H1 (cell line): ENCODE measurements around the gene PLXNA4. TPM values are rescaled to one million over a fixed set of nuclear protein-coding genes. Genes with fewer than 3 reads are reported as not detected.

Experiments used
- CTCF ChIA-PET: fragments of 300-600 bp; sonication (Branson Sonifier 250); formaldehyde crosslinking; loops from one replicate; lab custom pipeline; 2021; ENCODE audit not compliant: partially characterized antibody; lab: Charles Lee
- POLR2A ChIA-PET: fragments of 300-600 bp; sonication (Branson Sonifier 250); formaldehyde crosslinking; loops from one replicate; lab custom pipeline; 2021; ENCODE audit warnings: inconsistent platforms; ENCODE audit not compliant: partially characterized antibody; lab: Charles Lee
- DNase-seq, 2 experiments: peaks; one replicate each; pipeline versions ENCODE4 v3.0.0 to v3.0.0-alpha.2; 2010 to 2022; ENCODE audit warnings: low spot score in 2 of 2, low read depth in 1 of 2, mixed read lengths in 1 of 2
- FAIRE-seq: peaks from 2 replicates; lab custom pipeline; 2011; peaks lifted over from hg19 to GRCh38; lab: Jason Lieb, UNC
- H2AFZ ChIP-seq: 2 replicates; pipeline ENCODE4 v1.8.1; 2012; ENCODE audit warnings: low read length, inconsistent platforms
- H2AK5ac ChIP-seq: 2 replicates; pipeline ENCODE4 v1.6.1; 2013; ENCODE audit warnings: low read depth, low read length
- H2BK120ac ChIP-seq: replicated peaks from 2 replicates; pipeline ENCODE3; 2013; ENCODE audit warnings: low read depth, low read length, inconsistent platforms
- H2BK12ac ChIP-seq: 2 replicates; pipeline ENCODE4 v1.6.1; 2013; ENCODE audit warnings: low read depth, low read length
- H2BK15ac ChIP-seq: 2 replicates; pipeline ENCODE4 v1.6.1; 2013; ENCODE audit warnings: low read length
- H2BK20ac ChIP-seq: 2 replicates; pipeline ENCODE4 v1.6.1; 2013; ENCODE audit warnings: low read length
- H2BK5ac ChIP-seq: 2 replicates; pipeline ENCODE4 v1.6.1; 2013; ENCODE audit warnings: low read depth, low read length
- H3K14ac ChIP-seq: 2 replicates; pipeline ENCODE4 v1.6.1; 2013; ENCODE audit warnings: inconsistent platforms; ENCODE audit not compliant: insufficient read length
- H3K18ac ChIP-seq: 2 replicates; pipeline ENCODE4 v1.6.1; 2013; ENCODE audit warnings: low read length; ENCODE audit errors: extremely low read depth
- H3K23ac ChIP-seq: 2 replicates; pipeline ENCODE4 v1.6.1; 2013; ENCODE audit warnings: inconsistent platforms; ENCODE audit not compliant: insufficient read length
- H3K23me2 ChIP-seq: 2 replicates; pipeline ENCODE4 v1.6.1; 2013; ENCODE audit warnings: low read depth, low read length
- H3K27ac ChIP-seq: 2 replicates; pipeline ENCODE4 v1.6.1; 2011; ENCODE audit warnings: low read depth, low read length, inconsistent platforms
- H3K27me3 ChIP-seq, 4 experiments: replicated peaks in 1 of 4; 1 replicate in 1 of 4; 2 replicates in 3 of 4; pipeline versions ENCODE4 v1.6.1 to v1.8.1; 2011 to 2013; ENCODE audit warnings: low read length in 3 of 4, mild to moderate bottlenecking in 3 of 4, inconsistent platforms in 2 of 4, mixed read lengths in 2 of 4, moderate library complexity in 1 of 4; ENCODE audit not compliant: control insufficient read depth in 3 of 4, insufficient read depth in 3 of 4; ENCODE audit errors: extremely low read depth in 1 of 4
- H3K36me3 ChIP-seq, 4 experiments: 2 replicates each; pipeline versions ENCODE4 v1.6.1 to v1.8.1; 2011 to 2013; ENCODE audit warnings: mild to moderate bottlenecking in 4 of 4, low read length in 3 of 4, moderate library complexity in 2 of 4, control low read depth in 1 of 4, inconsistent platforms in 1 of 4; ENCODE audit not compliant: insufficient read depth in 4 of 4, control insufficient read depth in 2 of 4
- H3K4ac ChIP-seq: replicated peaks from 2 replicates; pipeline ENCODE3; 2013; ENCODE audit warnings: low read length, low read depth, mixed read lengths, inconsistent platforms; ENCODE audit not compliant: insufficient read length
- H3K4me1 ChIP-seq, 4 experiments: replicated peaks in 1 of 4; 1 replicate in 1 of 4; 2 replicates in 3 of 4; pipeline versions ENCODE4 v1.6.1 to v1.8.1; 2011 to 2013; ENCODE audit warnings: low read length in 3 of 4, inconsistent platforms in 2 of 4, mixed read lengths in 1 of 4; ENCODE audit not compliant: insufficient read depth in 4 of 4, control insufficient read depth in 3 of 4
- H3K4me2 ChIP-seq, 2 experiments: 2 replicates each; pipeline versions ENCODE4 v1.6.1 to v1.8.1; 2011 to 2013; ENCODE audit warnings: low read depth in 2 of 2, low read length in 2 of 2, control low read depth in 1 of 2, inconsistent platforms in 1 of 2, mild to moderate bottlenecking in 1 of 2; ENCODE audit not compliant: insufficient read depth in 1 of 2
- H3K4me3 ChIP-seq, 4 experiments: fragments of 200-600, 300-600 bp in 1 of 4; sonication (generic), shearing (Covaris generic), sonication (Bioruptor Twin) in 1 of 4; 2 replicates each; pipeline versions ENCODE4 v1.5.1 to v1.8.1; 2011 to 2016; ENCODE audit warnings: low read length in 4 of 4, low read depth in 3 of 4, control low read depth in 2 of 4, inconsistent platforms in 2 of 4, mild to moderate bottlenecking in 2 of 4, mixed read lengths in 1 of 4, moderate library complexity in 1 of 4; ENCODE audit not compliant: insufficient read depth in 2 of 4; ENCODE audit errors: extremely low read depth in 1 of 4
- H3K56ac ChIP-seq: replicated peaks from 2 replicates; pipeline ENCODE3; 2013; ENCODE audit warnings: low read depth, mild to moderate bottlenecking, mixed read lengths, low read length, inconsistent platforms; ENCODE audit not compliant: insufficient read length
- H3K79me1 ChIP-seq: 2 replicates; pipeline ENCODE4 v1.6.1; 2013; ENCODE audit warnings: low read depth, low read length, control low read depth
- H3K79me2 ChIP-seq, 2 experiments: 2 replicates each; pipeline versions ENCODE4 v1.6.1 to v1.8.1; 2012 to 2013; ENCODE audit warnings: low read length in 2 of 2, mild to moderate bottlenecking in 2 of 2, inconsistent platforms in 1 of 2; ENCODE audit not compliant: insufficient read depth in 2 of 2, control insufficient read depth in 1 of 2
- H3K9ac ChIP-seq, 4 experiments: replicated peaks in 1 of 4; 1 replicate in 1 of 4; 2 replicates in 3 of 4; pipeline versions ENCODE4 v1.6.1 to v1.8.1; 2011 to 2013; ENCODE audit warnings: low read depth in 3 of 4, low read length in 3 of 4, control low read depth in 2 of 4, mild to moderate bottlenecking in 2 of 4, moderate library complexity in 2 of 4, inconsistent platforms in 1 of 4; ENCODE audit errors: extremely low read depth in 1 of 4
- H3K9me3 ChIP-seq, 2 experiments: 2 replicates each; pipeline versions ENCODE4 v1.6.1 to v1.8.1; 2012 to 2013; ENCODE audit warnings: mild to moderate bottlenecking in 2 of 2, moderate library complexity in 2 of 2, control low read depth in 1 of 2, inconsistent platforms in 1 of 2, low read depth in 1 of 2, low read length in 1 of 2, mixed read lengths in 1 of 2; ENCODE audit not compliant: insufficient read depth in 2 of 2
- H4K20me1 ChIP-seq, 2 experiments: replicated peaks in 1 of 2; 2 replicates each; pipeline versions ENCODE3 to v1.8.1; 2011 to 2013; ENCODE audit warnings: inconsistent platforms in 2 of 2, low read length in 2 of 2, mild to moderate bottlenecking in 1 of 2; ENCODE audit not compliant: insufficient read depth in 2 of 2, control insufficient read depth in 1 of 2
- H4K5ac ChIP-seq: 2 replicates; pipeline ENCODE4 v1.6.1; 2013; ENCODE audit warnings: low read length, low read depth, mixed read lengths, inconsistent platforms; ENCODE audit not compliant: insufficient read length
- H4K8ac ChIP-seq: 2 replicates; pipeline ENCODE4 v1.8.0; 2013; ENCODE audit warnings: mild to moderate bottlenecking, moderate library complexity, low read length, inconsistent platforms; ENCODE audit not compliant: insufficient read depth; ENCODE audit errors: extremely low read depth
- H4K91ac ChIP-seq: replicated peaks from 2 replicates; pipeline ENCODE3; 2013; ENCODE audit warnings: low read length, mixed read lengths, inconsistent platforms; ENCODE audit not compliant: insufficient read length
- HDAC2 ChIP-seq, 2 experiments: fragments of 300-600 bp in 1 of 2; sonication (generic) in 1 of 2; IDR thresholded peaks; 2 replicates each; pipeline ENCODE4 v1.6.1; 2011 to 2012; ENCODE audit warnings: low read depth in 2 of 2, low read length in 2 of 2, mild to moderate bottlenecking in 2 of 2, moderate library complexity in 2 of 2, borderline replicate concordance in 1 of 2, inconsistent platforms in 1 of 2
- JUN ChIP-seq: IDR thresholded peaks from 2 replicates; pipeline ENCODE4 v1.6.1; 2011; ENCODE audit warnings: low read depth, mild to moderate bottlenecking, improper control_type of control experiment, low read length
- KDM5A ChIP-seq: fragments of 200-600 bp; IDR thresholded peaks from 2 replicates; pipeline ENCODE4 v1.7.1; 2012; ENCODE audit warnings: mild to moderate bottlenecking, low read length, inconsistent platforms, mixed read lengths
- MAX ChIP-seq: IDR thresholded peaks from 2 replicates; pipeline ENCODE4 v1.6.1; 2012; ENCODE audit warnings: inconsistent platforms
- RNF2 ChIP-seq: fragments of 200-900, 300-1000 bp; sonication (generic); IDR thresholded peaks from 2 replicates; pipeline ENCODE4 v1.7.1; 2016; ENCODE audit warnings: borderline replicate concordance, low read depth, mild to moderate bottlenecking, antibody characterized with exemption, low read length; ENCODE audit not compliant: poor library complexity, severe bottlenecking; ENCODE audit errors: missing control alignments
- SIX5 ChIP-seq: IDR thresholded peaks from 2 replicates; pipeline ENCODE4 v1.6.1; 2011; ENCODE audit warnings: mild to moderate bottlenecking, low read depth, low read length
- TAF7 ChIP-seq: optimal IDR thresholded peaks from 2 replicates; pipeline ENCODE3; 2011; ENCODE audit warnings: low read depth, mild to moderate bottlenecking, inconsistent platforms, low read length, moderate library complexity, borderline replicate concordance
- YY1 ChIP-seq: IDR thresholded peaks from 2 replicates; pipeline ENCODE4 v1.6.1; 2011; ENCODE audit warnings: low read depth, mild to moderate bottlenecking, low read length
- ZNF274 ChIP-seq: IDR thresholded peaks from 2 replicates; pipeline ENCODE4 v1.7.0; 2012; ENCODE audit warnings: low read length, borderline replicate concordance; ENCODE audit errors: extremely low read depth
- WGBS, 2 experiments: shearing (Covaris generic) in 1 of 2; methylation state at CpG; one replicate each; pipeline versions ENCODE4 v1.1.6 to v1.1.7; 2013 to 2015; ENCODE audit warnings: low lambda C conversion rate in 2 of 2, mixed read lengths in 2 of 2, inconsistent platforms in 1 of 2, low coverage in 1 of 2, missing lambda C conversion rate in 1 of 2; ENCODE audit not compliant: insufficient replicate concordance in 2 of 2, insufficient coverage in 1 of 2, insufficient read length in 1 of 2; ENCODE audit errors: extremely low coverage in 1 of 2, missing lambda C conversion rate in 1 of 2; 5-methylcytosine and 5-hydroxymethylcytosine counted together
- polyA plus RNA-seq, 7 experiments: library from polyadenylated mRNA; depleted of rRNA in 3 of 7; stranded (reverse) in 5 of 7; unstranded in 2 of 7; fragments of >200 nt in 5 of 7; fragments of 200-250 nt in 2 of 7; gene quantifications; 1 replicate in 5 of 7; 2 replicates in 1 of 7; 4 replicates in 1 of 7; pipeline versions ENCODE4 v1.2.1 to v1.2.3, GENCODE V29; 2011 to 2013; ENCODE audit warnings: missing spikeins in 2 of 7, mixed read lengths in 2 of 7
- total RNA-seq: library from RNA; stranded (reverse); fragmentation: NEBNext Ultra II Directional; extraction: Animal tissue kit (Norgen Biotek cat#: 25700); gene quantifications from 2 replicates; pipeline ENCODE4 v1.2.1, GENCODE V29; 2021
- TF ChIP-seq, protein P1 (sequence below): IDR thresholded peaks from 2 replicates; pipeline ENCODE4 v1.6.1; 2012; ENCODE audit warnings: low read length, inconsistent platforms

The PLXNA4 gene
- total and polyA plus RNA-seq, 2 of the 8 experiments (the other 6 are each of a cell fraction or from before 2014, with no cell fraction given) = 0.76 to 0.79 TPM

- ChIA-PET CTCF (interaction anchor here (0.9 to 1.2 kb wide), 3 partner anchors 37 to 462 kb away, joined by 3 read pairs; no protein-coding TSS in a partner anchor), POLR2A (no interaction called here)
- DNase-seq = no peak
- H3K36me3 ChIP-seq = no peaks in the 10 kb centered on the region
- WGBS, 2 experiments = 96% methylated on average over 2 of the region's 2 CpGs; no CpG with 5 or more reads in 1 of the 2 experiments
- no peaks in the 10 kb centered on the region for H3K79me2 ChIP-seq
- H3K4ac ChIP-seq = no peak overlapping the region
- no peak overlapping the region for H2AK5ac ChIP-seq
- no peak overlapping the region for H4K8ac ChIP-seq
- H3K4me1 ChIP-seq = peaks cover 0 to 6% (median 1%) of the 10 kb centered on the region in 4 experiments; a peak in 4 of 7 replicates
- no peaks in the 10 kb centered on the region for H4K20me1 ChIP-seq
- H3K9ac ChIP-seq = no peak overlapping the region
- no peak for FAIRE-seq
- no peak overlapping the region for H3K14ac ChIP-seq
- no peak overlapping the region for H4K5ac ChIP-seq
- H2BK5ac ChIP-seq = no peak overlapping the region
- no peak overlapping the region for H3K18ac ChIP-seq
- H2BK12ac ChIP-seq = no peak overlapping the region
- no peak overlapping the region for H2BK20ac ChIP-seq
- H3K79me1 ChIP-seq = no peaks in the 10 kb centered on the region
- H2BK120ac ChIP-seq = no peak overlapping the region
- no peak overlapping the region for H3K23ac ChIP-seq
- no peaks in the 10 kb centered on the region for H3K23me2 ChIP-seq
- no peaks in the 10 kb centered on the region for H3K9me3 ChIP-seq
- H3K4me2 ChIP-seq = no peak overlapping the region
- H2AFZ ChIP-seq = no peak overlapping the region
- TF ChIP-seq TAF7 (no peak), KDM5A (no peak), YY1 (no peak), JUN (no peak), SIX5 (no peak), MAX (no peak), HDAC2 (IDR thresholded peaks at IDR 0.05; ENCODE audit: borderline replicate concordance in 1 of 2, low read depth in 2 of 2, low read length in 2 of 2) (no peak), RNF2 (no peak), ZNF274 (no peak)
- TF ChIP-seq, protein P1, sequence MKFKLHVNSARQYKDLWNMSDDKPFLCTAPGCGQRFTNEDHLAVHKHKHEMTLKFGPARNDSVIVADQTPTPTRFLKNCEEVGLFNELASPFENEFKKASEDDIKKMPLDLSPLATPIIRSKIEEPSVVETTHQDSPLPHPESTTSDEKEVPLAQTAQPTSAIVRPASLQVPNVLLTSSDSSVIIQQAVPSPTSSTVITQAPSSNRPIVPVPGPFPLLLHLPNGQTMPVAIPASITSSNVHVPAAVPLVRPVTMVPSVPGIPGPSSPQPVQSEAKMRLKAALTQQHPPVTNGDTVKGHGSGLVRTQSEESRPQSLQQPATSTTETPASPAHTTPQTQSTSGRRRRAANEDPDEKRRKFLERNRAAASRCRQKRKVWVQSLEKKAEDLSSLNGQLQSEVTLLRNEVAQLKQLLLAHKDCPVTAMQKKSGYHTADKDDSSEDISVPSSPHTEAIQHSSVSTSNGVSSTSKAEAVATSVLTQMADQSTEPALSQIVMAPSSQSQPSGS = no peak
- H3K27ac ChIP-seq = no peak overlapping the region
- H4K91ac ChIP-seq = no peak overlapping the region
- H3K27me3 ChIP-seq = no peaks in the 10 kb centered on the region
- no peak overlapping the region for H3K56ac ChIP-seq
- H2BK15ac ChIP-seq = no peak overlapping the region
- no peak overlapping the region for H3K4me3 ChIP-seq
Measured at GRCh38 chr7:132150711-132151110, 425.6 kb downstream of the PLXNA4 start.
